Activated gamma-delta T cell treated with Interleukin-2 at 50 U/mL for 16 hours (primary cell): Measurements from ENCODE around the gene CKLF.
"Not testable (repeated sequence)": the region's sequence is repeated elsewhere in the genome, so short reads cannot be mapped to it uniquely, and the experiment has no call there.

Experiments
- DNase-seq: peaks from one replicate; pipeline ENCODE4 v3.0.0-alpha.2; 2020

The CKLF gene

GRCh38 chr16:66569827-66570405 lies 17.5 kb downstream of the CKLF start:
- no peak for DNase-seq

GRCh38 chr16:66572356-66572755 lies 20.0 kb downstream of the CKLF start:
- DNase-seq = no peak

GRCh38 chr16:66574081-66574480 lies 21.7 kb downstream of the CKLF start:
- DNase-seq = no peak

GRCh38 chr16:66574531-66574930 lies 22.2 kb downstream of the CKLF start:
- no peak for DNase-seq

- DNase-seq = no peak
Observed at GRCh38 chr16:66575060-66575459, 22.7 kb downstream of the CKLF start.

- no peak for DNase-seq
Observed at GRCh38 chr16:66576296-66576695, 23.9 kb downstream of the CKLF start.

- DNase-seq = peak; percentile 17
Observed at GRCh38 chr16:66578651-66579531, 26.5 kb downstream of the CKLF start, which contains the start of gene CMTM2. Gene CMTM2 (plus strand): TSS chr16:66579463. CDS start chr16:66579608, 145 bp downstream.

GRCh38 chr16:66580605-66581209 lies 28.3 kb downstream of the CKLF start:
- no peak for DNase-seq

- DNase-seq = no peak
Observed at GRCh38 chr16:66581246-66581952, 29.0 kb downstream of the CKLF start.

- no peak for DNase-seq
Observed at GRCh38 chr16:66585481-66586239, 33.3 kb downstream of the CKLF start.

GRCh38 chr16:66587881-66588600 lies 35.7 kb downstream of the CKLF start:
- DNase-seq = no peak

GRCh38 chr16:66588981-66589713 lies 36.8 kb downstream of the CKLF start:
- peak; percentile 71 for DNase-seq

GRCh38 chr16:66590322-66590721 lies 37.9 kb downstream of the CKLF start:
- DNase-seq = no peak

GRCh38 chr16:66591018-66591417 lies 38.6 kb downstream of the CKLF start:
- no peak for DNase-seq

- DNase-seq = no peak
Observed at GRCh38 chr16:66592241-66592640, 39.9 kb downstream of the CKLF start.

GRCh38 chr16:66592814-66593213 lies 40.4 kb downstream of the CKLF start:
- no peak for DNase-seq

GRCh38 chr16:66594739-66595138 lies 42.4 kb downstream of the CKLF start:
- DNase-seq = no peak

GRCh38 chr16:66596559-66596958 lies 44.2 kb downstream of the CKLF start:
- not testable (repeated sequence) for DNase-seq

- DNase-seq = no peak
Observed at GRCh38 chr16:66596986-66597848, 44.8 kb downstream of the CKLF start.

GRCh38 chr16:66598111-66598510 lies 45.7 kb downstream of the CKLF start:
- no peak for DNase-seq
